OCI-LY7 (cell line): ENCODE data around the gene BAK1. TPM values are rescaled to one million over a fixed set of nuclear protein-coding genes. Genes with fewer than 3 reads are reported as not detected.
A peak's percentile ranks its signal among the peaks of the same experiment; 100 is the strongest.
"Not testable (repeated sequence)": the region's sequence is repeated elsewhere in the genome, so short reads cannot be mapped to it uniquely, and the experiment has no call there.

Experiments used
- BruUV-seq: library from RNA; stranded (reverse); fragments of 400-500 nt; replicated peaks from 2 replicates; lab custom pipeline; 2021; lab: Mats Ljungman, UMichigan
- CTCF ChIA-PET: fragments of 300-600 bp; sonication (Branson Sonifier 250); formaldehyde crosslinking; loops from one replicate; lab custom pipeline; 2022; ENCODE audit warnings: antibody characterized with exemption; ENCODE audit not compliant: unreplicated experiment; lab: Charles Lee
- POLR2A ChIA-PET: fragments of 300-600 bp; sonication (Branson Sonifier 250); formaldehyde crosslinking; loops from one replicate; lab custom pipeline; 2022; ENCODE audit warnings: antibody characterized with exemption; lab: Charles Lee
- DNase-seq: peaks from one replicate; pipeline ENCODE4 v3.0.0-alpha.2; 2015; ENCODE audit warnings: low spot score
- H2AFZ ChIP-seq: fragments of 200-600 bp; sonication (generic), shearing (Covaris generic); 2 replicates; pipeline ENCODE4 v1.6.1; 2014; ENCODE audit warnings: mild to moderate bottlenecking, antibody characterized with exemption, low read length, moderate library complexity
- H3K27ac ChIP-seq: fragments of 200-600 bp; sonication (generic); 2 replicates; pipeline ENCODE4 v1.5.1; 2014; ENCODE audit warnings: mixed run types, low read depth, mild to moderate bottlenecking, moderate library complexity, low read length, inconsistent platforms; ENCODE audit not compliant: poor library complexity, severe bottlenecking
- H3K36me3 ChIP-seq: fragments of 200-600 bp; sonication (generic); 2 replicates; pipeline ENCODE4 v1.6.1; 2014; ENCODE audit warnings: mild to moderate bottlenecking, antibody characterized with exemption, low read length, moderate library complexity, mixed read lengths; ENCODE audit not compliant: insufficient read depth
- H3K4me1 ChIP-seq: fragments of 200-600 bp; sonication (generic); 2 replicates; pipeline ENCODE4 v1.5.1; 2014; ENCODE audit warnings: mild to moderate bottlenecking, low read length; ENCODE audit not compliant: insufficient read depth, poor library complexity, severe bottlenecking
- H3K4me2 ChIP-seq: fragments of 200-600 bp; sonication (generic); 2 replicates; pipeline ENCODE4 v1.6.1; 2014; ENCODE audit warnings: mild to moderate bottlenecking, low read length
- H3K4me3 ChIP-seq: fragments of 200-600 bp; sonication (generic); 2 replicates; pipeline ENCODE4 v1.5.1; 2014; ENCODE audit warnings: mild to moderate bottlenecking, low read depth, low read length; ENCODE audit not compliant: poor library complexity, severe bottlenecking
- H3K79me2 ChIP-seq: fragments of 200-600 bp; sonication (generic); 2 replicates; pipeline ENCODE4 v1.6.1; 2016; ENCODE audit warnings: low read depth, mild to moderate bottlenecking, low read length, moderate library complexity, mixed read lengths; ENCODE audit not compliant: insufficient read depth
- H3K9me2 ChIP-seq: fragments of 200-600 bp; sonication (generic); 2 replicates; pipeline ENCODE4 v1.6.1; 2016; ENCODE audit warnings: mild to moderate bottlenecking, low read length, mixed read lengths; ENCODE audit not compliant: insufficient read depth
- H3K9me3 ChIP-seq: fragments of 200-600 bp; sonication (generic); 2 replicates; pipeline ENCODE4 v1.6.1; 2014; ENCODE audit warnings: mild to moderate bottlenecking, mixed run types, low read length, mixed read lengths
- H4K20me1 ChIP-seq: fragments of 200-600 bp; sonication (generic); 2 replicates; pipeline ENCODE4 v1.6.1; 2014; ENCODE audit warnings: mild to moderate bottlenecking, antibody characterized with exemption, low read length, moderate library complexity, mixed read lengths; ENCODE audit not compliant: insufficient read depth
- EZH2phosphoT487 ChIP-seq: fragments of 200-600 bp; sonication (generic); IDR thresholded peaks from 2 replicates; pipeline ENCODE4 v1.6.1; 2018; ENCODE audit warnings: low read depth, borderline replicate concordance, mild to moderate bottlenecking, mixed run types, antibody characterized with exemption, low read length, moderate library complexity, mixed read lengths
- intact Hi-C: fragments of 100-400 bp; cut with micrococcal nuclease; formaldehyde crosslinking; loops from one replicate; pipeline ENCODE4 v1.10.0; 2022; ENCODE audit not compliant: unreplicated experiment
- total RNA-seq, 2 experiments: library from RNA; depleted of rRNA in 1 of 2; stranded (reverse); fragments of >200 nt in 1 of 2; shearing (Covaris generic) in 1 of 2; gene quantifications; 2 replicates each; pipeline ENCODE4 v1.2.3, GENCODE V29; 2014 to 2022
- TF ChIP-seq, protein P1 (sequence below): fragments of 200-600 bp; sonication (generic); conservative IDR thresholded peaks from 2 replicates; pipeline ENCODE4 v1.5.1; 2014; ENCODE audit warnings: mild to moderate bottlenecking, antibody characterized with exemption, low read length, moderate library complexity, mixed read lengths

The BAK1 gene
- total RNA-seq, 2 experiments from 2014 or later = 13.9 to 33.8 TPM

- POLR2A ChIA-PET = no interaction called here
- no TSS peak for BruUV-seq
- intact Hi-C loops = no loop called here
- H3K9me2 ChIP-seq = no peaks in the 10 kb centered on the region
- no peaks in the 10 kb centered on the region for H4K20me1 ChIP-seq
- no peaks in the 10 kb centered on the region for H3K79me2 ChIP-seq
- H3K4me1 ChIP-seq = peaks cover 43% of the 10 kb centered on the region
- H3K9me3 ChIP-seq = no peaks in the 10 kb centered on the region
- no peak for TF ChIP-seq EZH2phosphoT487
- TF ChIP-seq, protein P1, sequence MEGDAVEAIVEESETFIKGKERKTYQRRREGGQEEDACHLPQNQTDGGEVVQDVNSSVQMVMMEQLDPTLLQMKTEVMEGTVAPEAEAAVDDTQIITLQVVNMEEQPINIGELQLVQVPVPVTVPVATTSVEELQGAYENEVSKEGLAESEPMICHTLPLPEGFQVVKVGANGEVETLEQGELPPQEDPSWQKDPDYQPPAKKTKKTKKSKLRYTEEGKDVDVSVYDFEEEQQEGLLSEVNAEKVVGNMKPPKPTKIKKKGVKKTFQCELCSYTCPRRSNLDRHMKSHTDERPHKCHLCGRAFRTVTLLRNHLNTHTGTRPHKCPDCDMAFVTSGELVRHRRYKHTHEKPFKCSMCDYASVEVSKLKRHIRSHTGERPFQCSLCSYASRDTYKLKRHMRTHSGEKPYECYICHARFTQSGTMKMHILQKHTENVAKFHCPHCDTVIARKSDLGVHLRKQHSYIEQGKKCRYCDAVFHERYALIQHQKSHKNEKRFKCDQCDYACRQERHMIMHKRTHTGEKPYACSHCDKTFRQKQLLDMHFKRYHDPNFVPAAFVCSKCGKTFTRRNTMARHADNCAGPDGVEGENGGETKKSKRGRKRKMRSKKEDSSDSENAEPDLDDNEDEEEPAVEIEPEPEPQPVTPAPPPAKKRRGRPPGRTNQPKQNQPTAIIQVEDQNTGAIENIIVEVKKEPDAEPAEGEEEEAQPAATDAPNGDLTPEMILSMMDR = no peak
- H3K27ac ChIP-seq = peak overlapping the region; percentile 18
- no peak for DNase-seq
- CTCF ChIA-PET = no interaction called here
- no peak overlapping the region for H3K4me2 ChIP-seq
- H3K36me3 ChIP-seq = no peaks in the 10 kb centered on the region
- H2AFZ ChIP-seq = no peak overlapping the region
- no peak overlapping the region for H3K4me3 ChIP-seq
Observed at GRCh38 chr6:33599413-33599938, 19.4 kb upstream of the BAK1 start.

DNA sequence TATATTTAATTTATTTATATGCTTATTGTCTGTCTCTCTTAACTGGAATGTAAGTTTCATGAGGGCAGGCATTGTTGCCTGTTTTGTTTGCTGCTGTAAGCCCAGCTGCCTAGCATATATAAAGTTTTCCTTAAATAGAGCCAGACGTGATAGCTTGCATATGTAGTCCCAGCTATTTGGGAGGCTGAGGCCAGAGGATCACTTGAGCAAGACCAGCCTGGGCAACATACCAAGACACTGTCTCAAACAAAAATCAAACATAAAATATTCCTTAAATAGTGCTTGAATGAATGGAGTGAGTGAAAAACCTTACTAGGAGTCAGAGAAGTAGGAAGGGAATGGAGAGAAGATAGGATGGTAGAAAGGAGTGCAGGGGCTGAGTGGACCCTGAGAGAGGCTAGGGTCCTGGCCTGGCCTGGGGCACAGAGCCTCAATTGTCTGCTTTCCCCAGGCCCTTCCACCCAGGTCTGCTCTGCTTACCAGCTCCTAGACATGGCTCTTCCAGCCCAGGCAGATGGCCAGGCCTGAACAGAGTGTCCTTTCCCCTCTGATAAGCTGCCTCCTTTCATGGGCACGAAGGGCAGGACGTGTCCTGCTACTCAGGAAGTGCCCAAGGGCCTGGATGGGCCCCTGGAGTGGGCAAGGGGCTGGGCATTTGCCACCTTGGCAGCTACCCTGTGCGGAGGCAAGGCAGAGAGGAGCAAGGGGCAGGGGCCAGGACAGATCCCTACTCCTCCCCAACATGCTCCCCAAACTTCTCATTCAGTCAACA, 17.7 kb upstream of the BAK1 start:
- ChIA-PET CTCF (interaction anchor here (1.0 kb wide), 1 partner anchor 9 kb away, joined by 3 read pairs; no protein-coding TSS in a partner anchor), POLR2A (interaction anchor here (1.0 to 1.5 kb wide), 2 partner anchors 10 to 24 kb away, joined by 3 to 4 read pairs; partner anchors contain the start of gene ITPR3)

GRCh38 chr6:33596894-33597293, 16.8 kb upstream of the BAK1 start:
- H3K4me3 ChIP-seq, BruUV-seq, H3K79me2 ChIP-seq, H3K9me2 ChIP-seq, CTCF ChIA-PET, H4K20me1 ChIP-seq, H3K36me3 ChIP-seq, H3K9me3 ChIP-seq: not testable (repeated sequence)
- peak; percentile 67 for DNase-seq
- intact Hi-C loops = loop anchor here (1.0 kb wide), 1 partner anchor 24 kb away; the partner anchor contains the start of gene ITPR3
- Histone ChIP-seq H3K4me2 (peak overlapping the region; percentile 5; the same call in 1 of the 2 replicates), H3K4me1 (peaks cover 59% of the 10 kb centered on the region), H3K27ac (peak overlapping the region; percentile 52), H2AFZ (0 out of 2 replicates have a peak overlapping the region, but pooled peaks have one; percentile 8)
- POLR2A ChIA-PET = interaction anchor here (0.7 kb wide), 1 partner anchor 31 kb away, joined by 7 read pairs; no protein-coding TSS in a partner anchor

More for the DNA sequence above, 17.7 kb upstream of the BAK1 start:
- Histone ChIP-seq H3K79me2 (no peaks in the 10 kb centered on the region), H3K9me3 (no peaks in the 10 kb centered on the region), H2AFZ (no peak overlapping the region), H3K9me2 (no peaks in the 10 kb centered on the region), H3K27ac (peak overlapping the region; percentile 52), H3K36me3 (no peaks in the 10 kb centered on the region), H4K20me1 (no peaks in the 10 kb centered on the region), H3K4me3 (no peak overlapping the region), H3K4me2 (no peak overlapping the region), H3K4me1 (peaks cover 56% of the 10 kb centered on the region)
- no TSS peak for BruUV-seq
- intact Hi-C loops = loop anchor here (1.0 kb wide), 1 partner anchor 24 kb away; the partner anchor contains the start of gene ITPR3
- no peak for TF ChIP-seq EZH2phosphoT487
- TF ChIP-seq, protein P1 = no peak
- DNase-seq = no peak
